ENCODE measurements around the gene CRCP. TPM values are rescaled to one million over a fixed set of nuclear protein-coding genes. Genes with fewer than 3 reads are reported as not detected.

Gene CRCP
- total RNA-seq, 4 donors from 2014 or later, result 35.6 to 72.4 (median 45.3) TPM

- no peak for DNase-seq (ENCODE audit: low spot score in 2 of 2)
- 96 to 98% methylated on average over 6 of the region's 6 CpGs for WGBS, 2 donors
- TF ChIP-seq POLR2A (IDR thresholded peaks at IDR 0.05), result no peak
- no peak for TF ChIP-seq CTCF (IDR thresholded peaks at IDR 0.05)
- intact Hi-C loops (cut with DNase I; ENCODE audit: low total_unique reads), result no loop called here
- no peak overlapping the region for H3K4me3 ChIP-seq (ENCODE audit: low read depth, poor library complexity, severe bottlenecking)
These were observed 68.3 kb downstream of the CRCP start for GRCh38 chr7:66182920-66183319.

- no peak overlapping the region for H3K4me3 ChIP-seq (ENCODE audit: low read depth, poor library complexity, severe bottlenecking)
- 88 to 92% methylated on average over 2 of the region's 2 CpGs for WGBS, 2 donors
- intact Hi-C loops (cut with DNase I; ENCODE audit: low total_unique reads), result no loop called here
- TF ChIP-seq CTCF (IDR thresholded peaks at IDR 0.05), result no peak
- no peak for TF ChIP-seq POLR2A (IDR thresholded peaks at IDR 0.05)
- DNase-seq (ENCODE audit: low spot score in 2 of 2), result no peak
These were observed 69.1 kb downstream of the CRCP start for GRCh38 chr7:66183700-66184099.

- H3K4me3 ChIP-seq (ENCODE audit: low read depth, poor library complexity, severe bottlenecking), result no peak overlapping the region
- WGBS, 2 donors, result 94 to 95% methylated on average over 8 of the region's 8 CpGs
- intact Hi-C loops (cut with DNase I; ENCODE audit: low total_unique reads), result no loop called here
- TF ChIP-seq POLR2A (IDR thresholded peaks at IDR 0.05) (no peak), CTCF (IDR thresholded peaks at IDR 0.05) (no peak)
- DNase-seq (ENCODE audit: low spot score in 2 of 2), result no peak
These were observed 71.1 kb downstream of the CRCP start for GRCh38 chr7:66185680-66186187.

- DNase-seq (ENCODE audit: low spot score in 2 of 2), result no peak
- WGBS, 2 donors, result 90 to 91% methylated on average over 4 of the region's 4 CpGs
- no peak overlapping the region for H3K4me3 ChIP-seq (ENCODE audit: low read depth, poor library complexity, severe bottlenecking)
- TF ChIP-seq CTCF (IDR thresholded peaks at IDR 0.05), result no peak
- TF ChIP-seq POLR2A (IDR thresholded peaks at IDR 0.05), result no peak
- intact Hi-C loops (cut with DNase I; ENCODE audit: low total_unique reads), result no loop called here
These were observed 72.3 kb downstream of the CRCP start for GRCh38 chr7:66186991-66187390.

- 19 to 20% methylated on average over 1 of the region's 1 CpG for WGBS, 2 donors
- intact Hi-C loops (cut with DNase I; ENCODE audit: low total_unique reads), result no loop called here
- DNase-seq (ENCODE audit: low spot score in 2 of 2), result peak; percentile 83 to 95
These were observed 73.3 kb downstream of the CRCP start for GRCh38 chr7:66187905-66188304.

More at GRCh38 chr7:66187905-66188304, 73.3 kb downstream of the CRCP start:
- H3K4me3 ChIP-seq (ENCODE audit: low read depth, poor library complexity, severe bottlenecking), result no peak overlapping the region
- no peak for TF ChIP-seq CTCF (IDR thresholded peaks at IDR 0.05)
- no peak for TF ChIP-seq POLR2A (IDR thresholded peaks at IDR 0.05)
